ENCODE measurements around the gene EXD3.

Gene EXD3

GRCh38 chr9:137462396-137462985 lies 39.5 kb upstream of the EXD3 start:
- no peaks in the 10 kb centered on the region for H3F3A ChIP-seq (ENCODE audit: insufficient read depth, low read length)

GRCh38 chr9:137461663-137462395 lies 38.9 kb upstream of the EXD3 start:
- H2AFZ ChIP-seq (ENCODE audit: low read length): no peak overlapping the region
- H3K27ac ChIP-seq (ENCODE audit: low read length): no peak overlapping the region
- no peaks in the 10 kb centered on the region; the same call in 1 of the 2 replicates for H3K36me3 ChIP-seq (replicated peaks; ENCODE audit: insufficient read depth, low read length)
- no peak overlapping the region for H3K9ac ChIP-seq (ENCODE audit: low read length)
- DNase-seq: no peak
- 0 out of 2 replicates have a peak, but pooled peaks cover 4% of the 10 kb centered on the region for H3K4me1 ChIP-seq (ENCODE audit: low read length)
- TF ChIP-seq EZH2phosphoT487 (IDR thresholded peaks at IDR 0.05; ENCODE audit: low read length) (no peak), EZH2 (optimal IDR thresholded peaks at IDR 0.05; ENCODE audit: low read depth, low read length) (no peak)
- TF ChIP-seq, protein P1, sequence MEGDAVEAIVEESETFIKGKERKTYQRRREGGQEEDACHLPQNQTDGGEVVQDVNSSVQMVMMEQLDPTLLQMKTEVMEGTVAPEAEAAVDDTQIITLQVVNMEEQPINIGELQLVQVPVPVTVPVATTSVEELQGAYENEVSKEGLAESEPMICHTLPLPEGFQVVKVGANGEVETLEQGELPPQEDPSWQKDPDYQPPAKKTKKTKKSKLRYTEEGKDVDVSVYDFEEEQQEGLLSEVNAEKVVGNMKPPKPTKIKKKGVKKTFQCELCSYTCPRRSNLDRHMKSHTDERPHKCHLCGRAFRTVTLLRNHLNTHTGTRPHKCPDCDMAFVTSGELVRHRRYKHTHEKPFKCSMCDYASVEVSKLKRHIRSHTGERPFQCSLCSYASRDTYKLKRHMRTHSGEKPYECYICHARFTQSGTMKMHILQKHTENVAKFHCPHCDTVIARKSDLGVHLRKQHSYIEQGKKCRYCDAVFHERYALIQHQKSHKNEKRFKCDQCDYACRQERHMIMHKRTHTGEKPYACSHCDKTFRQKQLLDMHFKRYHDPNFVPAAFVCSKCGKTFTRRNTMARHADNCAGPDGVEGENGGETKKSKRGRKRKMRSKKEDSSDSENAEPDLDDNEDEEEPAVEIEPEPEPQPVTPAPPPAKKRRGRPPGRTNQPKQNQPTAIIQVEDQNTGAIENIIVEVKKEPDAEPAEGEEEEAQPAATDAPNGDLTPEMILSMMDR (IDR thresholded peaks at IDR 0.05; ENCODE audit: low read length): no peak
- no peak overlapping the region for H3K4me2 ChIP-seq (ENCODE audit: low read depth, low read length)
- H3K27me3 ChIP-seq (replicated peaks; ENCODE audit: insufficient read depth, low read length): peaks cover 17% of the 10 kb centered on the region; the same call in 1 of the 2 replicates
- H4K20me1 ChIP-seq (ENCODE audit: insufficient read depth, low read length): no peaks in the 10 kb centered on the region
- no peaks in the 10 kb centered on the region for H3K9me3 ChIP-seq (replicated peaks; ENCODE audit: insufficient read depth, low read length)
- no peaks in the 10 kb centered on the region for H3F3A ChIP-seq (ENCODE audit: insufficient read depth, low read length)
- H3K4me3 ChIP-seq (ENCODE audit: low read length): no peak overlapping the region
- peaks cover 5% of the 10 kb centered on the region; the same call in 1 of the 2 replicates for H3K79me2 ChIP-seq (ENCODE audit: low read length)
- no peaks in the 10 kb centered on the region for H3K9me2 ChIP-seq (replicated peaks; ENCODE audit: insufficient read depth, low read length)

More at GRCh38 chr9:137462396-137462985, 39.5 kb upstream of the EXD3 start:
- H3K4me2 ChIP-seq (ENCODE audit: low read depth, low read length): no peak overlapping the region
- H3K9me2 ChIP-seq (replicated peaks; ENCODE audit: insufficient read depth, low read length): no peaks in the 10 kb centered on the region
- peaks cover 17% of the 10 kb centered on the region; the same call in 1 of the 2 replicates for H3K27me3 ChIP-seq (replicated peaks; ENCODE audit: insufficient read depth, low read length)
- H2AFZ ChIP-seq (ENCODE audit: low read length): no peak overlapping the region
- H4K20me1 ChIP-seq (ENCODE audit: insufficient read depth, low read length): no peaks in the 10 kb centered on the region
- H3K79me2 ChIP-seq (ENCODE audit: low read length): peaks cover 5% of the 10 kb centered on the region; the same call in 1 of the 2 replicates
- H3K27ac ChIP-seq (ENCODE audit: low read length): no peak overlapping the region
- no peaks in the 10 kb centered on the region; the same call in 1 of the 2 replicates for H3K36me3 ChIP-seq (replicated peaks; ENCODE audit: insufficient read depth, low read length)
- H3K4me1 ChIP-seq (ENCODE audit: low read length): 0 out of 2 replicates have a peak, but pooled peaks cover 4% of the 10 kb centered on the region
- no peak overlapping the region for H3K9ac ChIP-seq (ENCODE audit: low read length)
- H3K9me3 ChIP-seq (replicated peaks; ENCODE audit: insufficient read depth, low read length): no peaks in the 10 kb centered on the region
- TF ChIP-seq, protein P1 (IDR thresholded peaks at IDR 0.05; ENCODE audit: low read length): no peak
- TF ChIP-seq EZH2phosphoT487 (IDR thresholded peaks at IDR 0.05; ENCODE audit: low read length) (no peak), EZH2 (optimal IDR thresholded peaks at IDR 0.05; ENCODE audit: low read depth, low read length) (no peak)
- no peak overlapping the region for H3K4me3 ChIP-seq (ENCODE audit: low read length)
- DNase-seq: no peak

DNA sequence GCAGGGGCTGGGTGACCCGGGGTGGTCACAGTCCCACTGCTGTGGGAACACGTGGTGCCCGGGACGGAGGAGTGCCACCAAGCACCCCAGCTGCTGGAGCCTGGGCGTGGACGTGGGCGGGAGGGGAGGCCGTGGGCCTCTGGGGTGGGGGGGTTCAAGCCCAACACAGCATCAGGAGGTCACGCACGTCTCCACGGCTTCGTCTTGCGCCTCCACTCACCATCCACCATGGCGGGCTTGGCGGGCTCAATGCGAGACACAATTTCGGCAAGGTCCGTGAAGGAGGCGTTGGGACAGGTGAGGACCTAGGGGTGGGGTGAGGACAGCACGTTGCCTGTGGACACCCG lies 38.3 kb upstream of the EXD3 start:
- no peak overlapping the region for H3K9ac ChIP-seq (ENCODE audit: low read length)
- H2AFZ ChIP-seq (ENCODE audit: low read length): no peak overlapping the region
- H3K79me2 ChIP-seq (ENCODE audit: low read length): peaks cover 5% of the 10 kb centered on the region; the same call in 1 of the 2 replicates
- peaks cover 17% of the 10 kb centered on the region; the same call in 1 of the 2 replicates for H3K27me3 ChIP-seq (replicated peaks; ENCODE audit: insufficient read depth, low read length)
- H3K9me2 ChIP-seq (replicated peaks; ENCODE audit: insufficient read depth, low read length): no peaks in the 10 kb centered on the region
- H3K27ac ChIP-seq (ENCODE audit: low read length): no peak overlapping the region
- no peaks in the 10 kb centered on the region; the same call in 1 of the 2 replicates for H3K36me3 ChIP-seq (replicated peaks; ENCODE audit: insufficient read depth, low read length)
- no peaks in the 10 kb centered on the region for H4K20me1 ChIP-seq (ENCODE audit: insufficient read depth, low read length)
- H3K4me3 ChIP-seq (ENCODE audit: low read length): no peak overlapping the region
- no peak for DNase-seq
- no peaks in the 10 kb centered on the region for H3F3A ChIP-seq (ENCODE audit: insufficient read depth, low read length)
- no peaks in the 10 kb centered on the region for H3K9me3 ChIP-seq (replicated peaks; ENCODE audit: insufficient read depth, low read length)
- 0 out of 2 replicates have a peak, but pooled peaks cover 4% of the 10 kb centered on the region for H3K4me1 ChIP-seq (ENCODE audit: low read length)
- TF ChIP-seq, protein P1 (IDR thresholded peaks at IDR 0.05; ENCODE audit: low read length): no peak
- no peak for TF ChIP-seq EZH2 (optimal IDR thresholded peaks at IDR 0.05; ENCODE audit: low read depth, low read length)
- no peak for TF ChIP-seq EZH2phosphoT487 (IDR thresholded peaks at IDR 0.05; ENCODE audit: low read length)
- no peak overlapping the region for H3K4me2 ChIP-seq (ENCODE audit: low read depth, low read length)
